RWPE2 (cell line): ENCODE results near the gene PRR23E.

Experiments used
- ATAC-seq: fragments of 200-7000 bp; cut with Tn5 transposase; 3 replicates; pipeline ENCODE4 v1.9.1; 2021; ENCODE audit warnings: low read depth
- DNase-seq: peaks from one replicate; pipeline ENCODE4 v3.0.0-alpha.2; 2020; ENCODE audit warnings: low spot score
- H3K27ac ChIP-seq: fragments of 450-650 bp; 2 replicates; pipeline ENCODE4 v1.5.1; 2017; ENCODE audit warnings: mild to moderate bottlenecking; ENCODE audit not compliant: poor library complexity, severe bottlenecking
- H3K27me3 ChIP-seq: fragments of 250-450 bp; sonication (Bioruptor Pico); 2 replicates; pipeline ENCODE4 v1.5.1; 2021; ENCODE audit warnings: mild to moderate bottlenecking, moderate library complexity; ENCODE audit not compliant: insufficient read depth, poor library complexity, severe bottlenecking
- H3K36me3 ChIP-seq: fragments of 250-450 bp; sonication (Bioruptor Pico); 2 replicates; pipeline ENCODE4 v1.5.1; 2020; ENCODE audit warnings: low read depth, mild to moderate bottlenecking, moderate library complexity
- H3K4me1 ChIP-seq: fragments of 250-450 bp; sonication (Bioruptor Pico); 2 replicates; pipeline ENCODE4 v1.5.1; 2021; ENCODE audit warnings: mild to moderate bottlenecking, moderate library complexity; ENCODE audit not compliant: insufficient read depth, poor library complexity, severe bottlenecking
- H3K4me3 ChIP-seq: fragments of 250-450 bp; sonication (Bioruptor Pico); 2 replicates; pipeline ENCODE4 v1.5.1; 2021; ENCODE audit warnings: mild to moderate bottlenecking, moderate library complexity; ENCODE audit not compliant: severe bottlenecking
- H3K9me3 ChIP-seq: fragments of 250-450 bp; sonication (Bioruptor Pico); 2 replicates; pipeline ENCODE4 v1.5.1; 2021; ENCODE audit warnings: mild to moderate bottlenecking, moderate library complexity; ENCODE audit not compliant: severe bottlenecking
- CTCF ChIP-seq: fragments of 450-650 bp; IDR thresholded peaks from one replicate; pipeline ENCODE4 v1.5.1; 2017; ENCODE audit warnings: mild to moderate bottlenecking, moderate library complexity; ENCODE audit not compliant: poor library complexity, severe bottlenecking

PRR23E gene

GRCh38 chr3:127174284-127174683 lies 18.6 kb upstream of the PRR23E start:
- Histone ChIP-seq H3K9me3 (no peaks in the 10 kb centered on the region), H3K27me3 (no peaks in the 10 kb centered on the region), H3K4me3 (no peak overlapping the region), H3K4me1 (peaks cover 3% of the 10 kb centered on the region), H3K36me3 (no peaks in the 10 kb centered on the region), H3K27ac (no peak overlapping the region)
- DNase-seq (no peak), ATAC-seq (no peak)
- TF ChIP-seq CTCF: no peak

GRCh38 chr3:127174715-127175140 lies 18.2 kb upstream of the PRR23E start:
- Histone ChIP-seq H3K36me3 (no peaks in the 10 kb centered on the region), H3K4me3 (no peak overlapping the region), H3K27ac (no peak overlapping the region), H3K4me1 (peaks cover 3% of the 10 kb centered on the region), H3K27me3 (no peaks in the 10 kb centered on the region), H3K9me3 (no peaks in the 10 kb centered on the region)
- no peak for DNase-seq
- TF ChIP-seq CTCF: no peak
- ATAC-seq: no peak

GRCh38 chr3:127175272-127175671 lies 17.7 kb upstream of the PRR23E start:
- ATAC-seq: no peak
- H3K9me3 ChIP-seq: no peaks in the 10 kb centered on the region
- H3K4me1 ChIP-seq: peaks cover 3% of the 10 kb centered on the region
- no peak for TF ChIP-seq CTCF
- no peak overlapping the region for H3K27ac ChIP-seq
- no peaks in the 10 kb centered on the region for H3K27me3 ChIP-seq
- H3K36me3 ChIP-seq: no peaks in the 10 kb centered on the region
- H3K4me3 ChIP-seq: no peak overlapping the region
- no peak for DNase-seq

- H3K4me3 ChIP-seq: no peak overlapping the region
Observed at GRCh38 chr3:127177226-127177625, 15.7 kb upstream of the PRR23E start.

More at GRCh38 chr3:127177226-127177625, 15.7 kb upstream of the PRR23E start:
- DNase-seq (no peak), ATAC-seq (no peak)
- H3K36me3 ChIP-seq: no peaks in the 10 kb centered on the region
- H3K9me3 ChIP-seq: no peaks in the 10 kb centered on the region
- no peak overlapping the region for H3K27ac ChIP-seq
- no peaks in the 10 kb centered on the region for H3K4me1 ChIP-seq
- no peak for TF ChIP-seq CTCF
- H3K27me3 ChIP-seq: no peaks in the 10 kb centered on the region
